Ectodermal cell (in vitro differentiated cells): Measurements from ENCODE around the gene DPYSL5.

Experiments used
- H3K27ac ChIP-seq: 2 replicates; pipeline ENCODE4 v1.7.0; 2013; ENCODE audit warnings: mild to moderate bottlenecking, low read depth, low read length; ENCODE audit not compliant: insufficient read depth, poor library complexity, severe bottlenecking
- H3K27me3 ChIP-seq: 2 replicates; pipeline ENCODE4 v1.7.0; 2013; ENCODE audit warnings: mild to moderate bottlenecking, low read length; ENCODE audit not compliant: insufficient read depth, control insufficient read depth, poor library complexity, severe bottlenecking
- H3K36me3 ChIP-seq: one replicate; pipeline ENCODE4 v1.7.0; 2013; ENCODE audit warnings: low read length; ENCODE audit not compliant: control insufficient read depth, insufficient read depth
- H3K4me1 ChIP-seq: one replicate; pipeline ENCODE4 v1.7.0; 2013; ENCODE audit warnings: low read length; ENCODE audit not compliant: control insufficient read depth, insufficient read depth
- H3K4me3 ChIP-seq: 2 replicates; pipeline ENCODE4 v1.7.0; 2013; ENCODE audit warnings: low read depth, low read length, control low read depth; ENCODE audit not compliant: insufficient read depth
- H3K9me3 ChIP-seq: 2 replicates; pipeline ENCODE4 v1.7.0; 2013; ENCODE audit warnings: mild to moderate bottlenecking, low read length, moderate library complexity; ENCODE audit not compliant: control insufficient read depth
- WGBS, 2 experiments: methylation state at CpG; one replicate each; pipeline ENCODE4 v1.1.7; 2013; ENCODE audit warnings: missing lambda C conversion rate in 2 of 2; 5-methylcytosine and 5-hydroxymethylcytosine counted together

Gene DPYSL5

DNA sequence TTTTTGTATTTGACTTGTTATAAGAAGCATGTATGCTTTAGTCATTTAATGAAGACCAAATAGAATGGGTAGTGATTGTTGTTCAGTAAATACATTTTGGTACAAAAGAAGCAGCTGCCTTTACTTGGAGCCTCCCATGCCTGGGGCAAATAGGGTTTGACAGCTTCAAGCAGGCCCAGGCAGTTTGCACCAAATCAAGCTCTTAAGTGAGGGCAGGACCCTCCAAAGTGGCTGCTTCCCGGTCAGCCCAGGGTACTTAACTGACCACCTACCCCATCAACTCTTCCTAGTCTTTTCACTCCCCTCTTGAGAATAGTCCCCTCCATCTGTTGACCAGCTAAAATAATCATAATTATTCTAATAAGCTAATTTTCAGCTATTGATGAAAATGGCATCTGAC is 127.7 kb downstream of the DPYSL5 start:
- H3K4me3 ChIP-seq = no peak overlapping the region

GRCh38 chr2:26976237-26976636 is 128.3 kb downstream of the DPYSL5 start:
- no peak overlapping the region for H3K4me3 ChIP-seq
- WGBS, 2 experiments = 92 to 94% methylated on average over 5 of the region's 5 CpGs
- peaks cover 7% of the 10 kb centered on the region for H3K4me1 ChIP-seq
- H3K27me3 ChIP-seq = peaks cover 17% of the 10 kb centered on the region
- no peaks in the 10 kb centered on the region for H3K9me3 ChIP-seq
- H3K27ac ChIP-seq = no peak overlapping the region
- H3K36me3 ChIP-seq = no peaks in the 10 kb centered on the region

More for the DNA sequence above, 127.7 kb downstream of the DPYSL5 start:
- no peaks in the 10 kb centered on the region for H3K36me3 ChIP-seq
- no peaks in the 10 kb centered on the region for H3K9me3 ChIP-seq
- no peak overlapping the region for H3K27ac ChIP-seq
- peaks cover 17% of the 10 kb centered on the region for H3K27me3 ChIP-seq
- 71 to 79% methylated on average over 1 of the region's 1 CpG for WGBS, 2 experiments
- peaks cover 7% of the 10 kb centered on the region for H3K4me1 ChIP-seq

DNA sequence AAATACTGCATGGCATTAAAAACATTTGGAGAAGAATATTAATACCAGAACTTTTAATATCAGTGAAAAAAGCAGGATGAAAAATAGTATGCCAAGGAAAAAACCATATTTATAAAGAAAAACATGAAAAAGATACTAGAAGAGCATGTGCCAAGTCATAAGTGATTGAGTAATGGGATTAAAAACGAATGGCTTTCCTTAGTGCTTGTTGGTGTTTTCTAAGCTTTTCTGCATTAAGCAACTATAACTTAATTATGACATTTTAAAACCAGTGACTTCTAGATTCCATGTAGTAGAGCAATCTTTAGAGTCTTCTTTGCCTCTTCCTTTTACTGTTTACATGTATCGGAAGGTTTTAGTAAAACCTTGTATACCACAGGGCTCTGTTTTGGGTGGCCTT is 129.1 kb downstream of the DPYSL5 start:
- peaks cover 3% of the 10 kb centered on the region for H3K4me1 ChIP-seq
- no peak overlapping the region for H3K4me3 ChIP-seq
- WGBS, 2 experiments = 98 to 100% methylated on average over 1 to 2 of the region's 2 CpGs
- no peak overlapping the region for H3K27ac ChIP-seq
- peaks cover 9% of the 10 kb centered on the region for H3K27me3 ChIP-seq
- no peaks in the 10 kb centered on the region for H3K9me3 ChIP-seq
- H3K36me3 ChIP-seq = no peaks in the 10 kb centered on the region

- Histone ChIP-seq H3K9me3 (no peaks in the 10 kb centered on the region), H3K4me3 (no peak overlapping the region), H3K27me3 (no peaks in the 10 kb centered on the region), H3K36me3 (no peaks in the 10 kb centered on the region), H3K4me1 (peaks cover 3% of the 10 kb centered on the region), H3K27ac (no peak overlapping the region)
- WGBS, 2 experiments = 93 to 96% methylated on average over 4 of the region's 4 CpGs
Observed at GRCh38 chr2:26978061-26978596, 130.2 kb downstream of the DPYSL5 start.

DNA sequence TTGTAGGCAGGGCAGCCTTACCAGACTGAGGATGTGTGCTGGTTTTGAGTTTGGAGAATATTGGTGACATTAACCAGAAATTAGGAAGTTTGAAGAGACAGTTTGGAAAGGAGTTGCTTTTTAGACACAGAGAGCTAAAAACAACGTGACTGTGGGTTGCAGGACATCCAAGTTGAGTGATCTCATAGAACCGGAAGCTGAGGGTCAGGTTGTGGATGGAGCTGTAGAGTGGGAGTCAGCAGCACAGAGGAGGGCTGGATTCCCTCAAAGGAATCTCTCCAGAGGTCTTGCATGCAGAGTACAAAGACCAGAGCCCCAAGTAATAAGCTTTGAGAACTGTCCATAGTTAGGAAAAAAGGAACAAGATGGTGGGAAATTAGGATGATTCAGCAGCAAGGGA is 131.8 kb downstream of the DPYSL5 start:
- Histone ChIP-seq H3K27me3 (no peaks in the 10 kb centered on the region), H3K4me1 (peaks cover 3% of the 10 kb centered on the region), H3K27ac (no peak overlapping the region), H3K36me3 (no peaks in the 10 kb centered on the region), H3K4me3 (no peak overlapping the region), H3K9me3 (no peaks in the 10 kb centered on the region)
- 91% methylated on average over 2 of the region's 2 CpGs for WGBS, 2 experiments

GRCh38 chr2:26980971-26981370 is 133.0 kb downstream of the DPYSL5 start:
- no peak overlapping the region for H3K4me3 ChIP-seq
- 92 to 95% methylated on average over 2 of the region's 2 CpGs for WGBS, 2 experiments
- H3K36me3 ChIP-seq = no peaks in the 10 kb centered on the region
- H3K27me3 ChIP-seq = no peaks in the 10 kb centered on the region
- H3K27ac ChIP-seq = no peak overlapping the region
- H3K9me3 ChIP-seq = no peaks in the 10 kb centered on the region
- no peaks in the 10 kb centered on the region for H3K4me1 ChIP-seq

GRCh38 chr2:26982102-26982742 is 134.3 kb downstream of the DPYSL5 start:
- 80 to 81% methylated on average over 2 of the region's 2 CpGs for WGBS, 2 experiments
- H3K4me1 ChIP-seq = no peaks in the 10 kb centered on the region
- no peak overlapping the region for H3K4me3 ChIP-seq
- H3K27ac ChIP-seq = no peak overlapping the region
- no peaks in the 10 kb centered on the region for H3K36me3 ChIP-seq
- no peaks in the 10 kb centered on the region for H3K27me3 ChIP-seq
- H3K9me3 ChIP-seq = no peaks in the 10 kb centered on the region

DNA sequence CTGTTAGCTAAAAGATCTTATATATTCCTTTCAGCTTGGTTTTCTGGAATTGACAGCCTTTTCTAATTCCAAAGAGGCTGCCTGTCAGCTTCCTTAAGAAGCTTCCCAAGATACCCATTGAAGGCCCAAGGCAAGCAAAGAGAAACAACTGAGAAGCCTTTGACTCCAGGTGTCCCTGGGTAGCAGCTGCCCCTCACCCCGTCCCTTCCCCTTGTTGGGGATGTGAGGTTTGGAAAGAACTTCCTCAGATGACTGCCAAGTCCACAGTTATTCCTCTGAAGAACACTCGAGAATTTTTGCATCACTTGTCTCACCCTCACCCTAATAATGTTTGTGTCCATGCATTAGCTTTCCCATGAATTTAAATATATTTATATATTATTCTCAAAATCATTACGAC is 135.8 kb downstream of the DPYSL5 start:
- Histone ChIP-seq H3K4me1 (no peaks in the 10 kb centered on the region), H3K4me3 (no peak overlapping the region), H3K27me3 (no peaks in the 10 kb centered on the region), H3K36me3 (no peaks in the 10 kb centered on the region), H3K9me3 (no peaks in the 10 kb centered on the region), H3K27ac (no peak overlapping the region)
- WGBS, 2 experiments = 40 to 71% methylated on average over 1 to 2 of the region's 3 CpGs

DNA sequence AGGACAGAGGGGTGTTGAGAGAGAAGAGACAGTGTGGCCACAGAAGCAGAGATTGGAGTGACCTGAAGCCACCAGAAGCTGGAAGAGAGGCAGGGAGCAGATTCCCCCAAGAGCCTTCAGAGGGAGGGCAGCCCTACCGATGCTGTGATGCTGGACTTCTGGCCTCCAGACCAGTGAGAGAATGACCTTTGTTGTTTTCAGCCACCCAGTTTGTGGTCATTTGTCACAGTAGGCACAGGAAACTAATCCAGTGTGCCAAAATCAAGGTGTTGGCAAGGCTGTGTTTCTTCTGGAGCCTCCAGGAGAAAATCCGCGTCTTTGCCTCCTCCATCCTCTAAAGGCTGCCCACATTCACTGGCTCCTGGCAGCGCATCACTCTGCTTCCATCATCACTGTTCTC is 137.9 kb downstream of the DPYSL5 start:
- H3K4me1 ChIP-seq = no peaks in the 10 kb centered on the region
- H3K4me3 ChIP-seq = no peak overlapping the region
- no peaks in the 10 kb centered on the region for H3K27me3 ChIP-seq
- 95% methylated on average over 4 of the region's 4 CpGs for WGBS, 2 experiments
- H3K36me3 ChIP-seq = no peaks in the 10 kb centered on the region
- no peaks in the 10 kb centered on the region for H3K9me3 ChIP-seq
- H3K27ac ChIP-seq = no peak overlapping the region

- 93 to 95% methylated on average over 5 of the region's 5 CpGs for WGBS, 2 experiments
Observed at GRCh38 chr2:26986576-26986975, 138.6 kb downstream of the DPYSL5 start.

More at GRCh38 chr2:26986576-26986975, 138.6 kb downstream of the DPYSL5 start:
- Histone ChIP-seq H3K27me3 (no peaks in the 10 kb centered on the region), H3K36me3 (no peaks in the 10 kb centered on the region), H3K9me3 (no peaks in the 10 kb centered on the region), H3K4me3 (no peak overlapping the region), H3K4me1 (no peaks in the 10 kb centered on the region), H3K27ac (no peak overlapping the region)
